HCT116 (cell line): ENCODE data around the gene SLC43A3. TPM values are rescaled to one million over a fixed set of nuclear protein-coding genes. Genes with fewer than 3 reads are reported as not detected.

Experiments
- ATAC-seq: fragments of 200-7000 bp; cut with Tn5 transposase; 2 replicates; pipeline ENCODE4 v1.9.1; 2020; ENCODE audit warnings: mild to moderate bottlenecking, moderate library complexity
- BruUV-seq: library from RNA; stranded (reverse); fragments of 400-500 nt; replicated peaks from 2 replicates; lab custom pipeline; 2021; lab: Mats Ljungman, UMichigan
- CTCF ChIA-PET: fragments of 300-600 bp; sonication (Branson Sonifier 250); formaldehyde crosslinking; loops from one replicate; lab custom pipeline; 2021; ENCODE audit warnings: antibody characterized with exemption; lab: Charles Lee
- POLR2A ChIA-PET: fragments of 300-600, 350-600 bp; sonication (Branson Sonifier 250); formaldehyde crosslinking; loops from one replicate; lab custom pipeline; 2021; ENCODE audit warnings: antibody characterized with exemption; lab: Charles Lee
- RAD21 ChIA-PET, 2 experiments: fragments of 300-600 bp; sonication (Branson Sonifier 250); formaldehyde crosslinking; loops; one replicate each; lab custom pipeline; 2023; ENCODE audit warnings: low total read pairs in 2 of 2; ENCODE audit not compliant: uncharacterized antibody in 2 of 2, unreplicated experiment in 2 of 2, low non-redundant PET in 1 of 2; lab: Charles Lee
- DNase-seq: peaks from one replicate; pipeline ENCODE4 v3.0.0-alpha.2; 2010; ENCODE audit warnings: low read depth, low spot score
- H2AFZ ChIP-seq: fragments of 200-600 bp; shearing (Covaris generic), sonication (generic); 2 replicates; pipeline ENCODE4 v1.6.1; 2017; ENCODE audit warnings: low read depth, mixed run types, mixed read lengths, antibody characterized with exemption, low read length; ENCODE audit not compliant: poor library complexity, severe bottlenecking
- H3K27ac ChIP-seq: 2 replicates; pipeline ENCODE4 v1.5.1; 2012; ENCODE audit warnings: low read depth, low read length
- H3K27me3 ChIP-seq: fragments of 200-600 bp; sonication (generic); 2 replicates; pipeline ENCODE4 v1.6.1; 2016; ENCODE audit warnings: mixed run types, low read length, mixed read lengths; ENCODE audit not compliant: insufficient read depth
- H3K36me3 ChIP-seq, 2 experiments: fragments of 200-500 bp in 1 of 2; fragments of 200-600 bp in 1 of 2; sonication (Bioruptor generic) in 1 of 2; sonication (generic) in 1 of 2; 2 replicates each; pipeline versions ENCODE4 v1.5.1 to v1.6.1; 2014 to 2016; ENCODE audit warnings: low read length in 2 of 2, inconsistent platforms in 1 of 2, mixed read lengths in 1 of 2, mixed run types in 1 of 2; ENCODE audit not compliant: insufficient read depth in 2 of 2, control insufficient read depth in 1 of 2
- H3K4me1 ChIP-seq, 2 experiments: fragments of 200-600 bp in 1 of 2; sonication (generic) in 1 of 2; 2 replicates each; pipeline versions ENCODE4 v1.5.1 to v1.6.1; 2012 to 2017; ENCODE audit warnings: low read length in 2 of 2, inconsistent platforms in 1 of 2, mild to moderate bottlenecking in 1 of 2, mixed read lengths in 1 of 2, mixed run types in 1 of 2, moderate library complexity in 1 of 2; ENCODE audit not compliant: insufficient read depth in 2 of 2, control insufficient read depth in 1 of 2
- H3K4me2 ChIP-seq: fragments of 200-600 bp; sonication (generic); 2 replicates; pipeline ENCODE4 v1.6.1; 2017; ENCODE audit warnings: mixed run types, low read length, mixed read lengths
- H3K4me3 ChIP-seq, 2 experiments: fragments of 200-600 bp in 1 of 2; sonication (generic) in 1 of 2; replicated peaks in 1 of 2; 2 replicates each; pipeline ENCODE4 v1.5.1; 2011 to 2016; ENCODE audit warnings: low read length in 2 of 2, control low read depth in 1 of 2, low read depth in 1 of 2, mild to moderate bottlenecking in 1 of 2, mixed read lengths in 1 of 2, mixed run types in 1 of 2
- H3K79me2 ChIP-seq: fragments of 200-600 bp; sonication (generic); 2 replicates; pipeline ENCODE4 v1.6.1; 2017; ENCODE audit warnings: mild to moderate bottlenecking, mixed run types, low read length, moderate library complexity, mixed read lengths; ENCODE audit not compliant: insufficient read depth
- H3K9ac ChIP-seq: fragments of 200-600 bp; sonication (generic); 2 replicates; pipeline ENCODE4 v1.6.1; 2016; ENCODE audit warnings: low read length, mixed read lengths
- H3K9me2 ChIP-seq: fragments of 200-600 bp; sonication (generic), shearing (Covaris generic); 2 replicates; pipeline ENCODE4 v1.6.1; 2017; ENCODE audit warnings: mixed run types, mild to moderate bottlenecking, moderate library complexity; ENCODE audit not compliant: insufficient read depth
- H3K9me3 ChIP-seq, 2 experiments: fragments of 200-500 bp in 1 of 2; fragments of 200-600 bp in 1 of 2; sonication (Bioruptor generic) in 1 of 2; sonication (generic) in 1 of 2; 2 replicates each; pipeline ENCODE4 v1.6.1; 2014 to 2017; ENCODE audit warnings: low read length in 2 of 2, mixed read lengths in 2 of 2, inconsistent platforms in 1 of 2, low read depth in 1 of 2, mild to moderate bottlenecking in 1 of 2, mixed run types in 1 of 2, moderate library complexity in 1 of 2; ENCODE audit not compliant: control insufficient read depth in 1 of 2, insufficient read depth in 1 of 2
- H4K20me1 ChIP-seq: fragments of 200-600 bp; sonication (generic), shearing (Covaris generic); 2 replicates; pipeline ENCODE4 v1.6.1; 2017; ENCODE audit warnings: mixed run types, mild to moderate bottlenecking, moderate library complexity; ENCODE audit not compliant: insufficient read depth
- ELF1 ChIP-seq: IDR thresholded peaks from 2 replicates; pipeline ENCODE4 v1.6.1; 2012; ENCODE audit warnings: low read depth, borderline replicate concordance
- POLR2AphosphoS5 ChIP-seq: IDR thresholded peaks from 2 replicates; pipeline ENCODE4 v1.6.1; 2011; ENCODE audit warnings: mild to moderate bottlenecking, low read depth, low read length, moderate library complexity
- RAD21 ChIP-seq: IDR thresholded peaks from 2 replicates; pipeline ENCODE4 v1.6.1; 2012; ENCODE audit warnings: low read depth, mild to moderate bottlenecking
- SIN3A ChIP-seq: IDR thresholded peaks from 2 replicates; pipeline ENCODE4 v1.6.1; 2012; ENCODE audit warnings: low read depth
- YY1 ChIP-seq: IDR thresholded peaks from 2 replicates; pipeline ENCODE4 v1.6.1; 2011; ENCODE audit warnings: low read length, low read depth, moderate library complexity, mild to moderate bottlenecking; ENCODE audit not compliant: insufficient replicate concordance; ENCODE audit errors: extremely low read depth
- intact Hi-C: fragments of 100-400 bp; cut with micrococcal nuclease; formaldehyde crosslinking; loops from 2 replicates; pipeline ENCODE4 v1.10.0; 2022
- total RNA-seq: library from RNA; stranded (reverse); gene quantifications from one replicate; pipeline ENCODE4 v1.2.1, GENCODE V29; 2021; ENCODE audit not compliant: unreplicated experiment
- TF ChIP-seq, protein P1 (sequence below), 3 experiments: fragments of 200-600 bp in 1 of 3; sonication (generic) in 1 of 3; IDR thresholded peaks in 2 of 3; conservative IDR thresholded peaks in 1 of 3; 2 replicates each; pipeline ENCODE4 v1.5.1; 2012 to 2017; ENCODE audit warnings: low read depth in 2 of 3, low read length in 2 of 3, antibody characterized with exemption in 1 of 3, borderline replicate concordance in 1 of 3, control low read depth in 1 of 3, mild to moderate bottlenecking in 1 of 3, mixed read lengths in 1 of 3, mixed run types in 1 of 3, moderate library complexity in 1 of 3; ENCODE audit not compliant: insufficient read depth in 1 of 3
- TF ChIP-seq, protein P2 (sequence below): IDR thresholded peaks from 2 replicates; pipeline ENCODE4 v1.6.1; 2012

SLC43A3 gene
- total RNA-seq, 1 experiment from 2014 or later = 36.9 TPM

DNA sequence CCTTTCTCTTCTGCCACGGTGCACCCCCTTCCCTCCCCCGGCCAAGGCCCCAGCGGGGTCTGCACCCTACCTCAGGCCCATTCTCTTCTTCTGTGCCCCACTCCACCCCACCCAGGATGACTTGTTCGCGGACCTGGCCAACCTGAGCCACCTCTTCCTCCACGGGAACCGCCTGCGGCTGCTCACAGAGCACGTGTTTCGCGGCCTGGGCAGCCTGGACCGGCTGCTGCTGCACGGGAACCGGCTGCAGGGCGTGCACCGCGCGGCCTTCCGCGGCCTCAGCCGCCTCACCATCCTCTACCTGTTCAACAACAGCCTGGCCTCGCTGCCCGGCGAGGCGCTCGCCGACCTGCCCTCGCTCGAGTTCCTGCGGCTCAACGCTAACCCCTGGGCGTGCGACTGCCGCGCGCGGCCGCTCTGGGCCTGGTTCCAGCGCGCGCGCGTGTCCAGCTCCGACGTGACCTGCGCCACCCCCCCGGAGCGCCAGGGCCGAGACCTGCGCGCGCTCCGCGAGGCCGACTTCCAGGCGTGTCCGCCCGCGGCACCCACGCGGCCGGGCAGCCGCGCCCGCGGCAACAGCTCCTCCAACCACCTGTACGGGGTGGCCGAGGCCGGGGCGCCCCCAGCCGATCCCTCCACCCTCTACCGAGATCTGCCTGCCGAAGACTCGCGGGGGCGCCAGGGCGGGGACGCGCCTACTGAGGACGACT, 49.3 kb upstream of the SLC43A3 start:
- DNase-seq (no peak), ATAC-seq (no peak)
- BruUV-seq = no TSS peak
- RAD21 ChIA-PET = no interaction called here
- H3K36me3 ChIP-seq = no peaks in the 10 kb centered on the region; a peak in 1 of 4 replicates
- no peak overlapping the region for H3K27ac ChIP-seq
- no peaks in the 10 kb centered on the region for H3K9me2 ChIP-seq
- no peak overlapping the region for H3K4me2 ChIP-seq
- no peaks in the 10 kb centered on the region for H4K20me1 ChIP-seq
- CTCF ChIA-PET = no interaction called here
- no peak overlapping the region for H3K9ac ChIP-seq
- intact Hi-C loops = no loop called here
- no peaks in the 10 kb centered on the region for H3K4me1 ChIP-seq
- no peaks in the 10 kb centered on the region for H3K9me3 ChIP-seq
- no peaks in the 10 kb centered on the region for H3K79me2 ChIP-seq
- POLR2A ChIA-PET = no interaction called here
- no peaks in the 10 kb centered on the region for H3K27me3 ChIP-seq
- H3K4me3 ChIP-seq = no peak overlapping the region
- TF ChIP-seq SIN3A = no peak
- no peak for TF ChIP-seq YY1
- TF ChIP-seq POLR2AphosphoS5 = no peak
- no peak for TF ChIP-seq ELF1
- TF ChIP-seq, protein P1, sequence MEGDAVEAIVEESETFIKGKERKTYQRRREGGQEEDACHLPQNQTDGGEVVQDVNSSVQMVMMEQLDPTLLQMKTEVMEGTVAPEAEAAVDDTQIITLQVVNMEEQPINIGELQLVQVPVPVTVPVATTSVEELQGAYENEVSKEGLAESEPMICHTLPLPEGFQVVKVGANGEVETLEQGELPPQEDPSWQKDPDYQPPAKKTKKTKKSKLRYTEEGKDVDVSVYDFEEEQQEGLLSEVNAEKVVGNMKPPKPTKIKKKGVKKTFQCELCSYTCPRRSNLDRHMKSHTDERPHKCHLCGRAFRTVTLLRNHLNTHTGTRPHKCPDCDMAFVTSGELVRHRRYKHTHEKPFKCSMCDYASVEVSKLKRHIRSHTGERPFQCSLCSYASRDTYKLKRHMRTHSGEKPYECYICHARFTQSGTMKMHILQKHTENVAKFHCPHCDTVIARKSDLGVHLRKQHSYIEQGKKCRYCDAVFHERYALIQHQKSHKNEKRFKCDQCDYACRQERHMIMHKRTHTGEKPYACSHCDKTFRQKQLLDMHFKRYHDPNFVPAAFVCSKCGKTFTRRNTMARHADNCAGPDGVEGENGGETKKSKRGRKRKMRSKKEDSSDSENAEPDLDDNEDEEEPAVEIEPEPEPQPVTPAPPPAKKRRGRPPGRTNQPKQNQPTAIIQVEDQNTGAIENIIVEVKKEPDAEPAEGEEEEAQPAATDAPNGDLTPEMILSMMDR (IDR thresholded peaks at IDR 0.05 in 2 of 3, conservative IDR thresholded peaks at IDR 0.05 in 1 of 3; ENCODE audit: borderline replicate concordance in 1 of 3, insufficient read depth in 1 of 3, low read depth in 2 of 3, low read length in 2 of 3) = no peak
- no peak for TF ChIP-seq RAD21
- TF ChIP-seq, protein P2, sequence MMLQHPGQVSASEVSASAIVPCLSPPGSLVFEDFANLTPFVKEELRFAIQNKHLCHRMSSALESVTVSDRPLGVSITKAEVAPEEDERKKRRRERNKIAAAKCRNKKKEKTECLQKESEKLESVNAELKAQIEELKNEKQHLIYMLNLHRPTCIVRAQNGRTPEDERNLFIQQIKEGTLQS = no peak
- H2AFZ ChIP-seq = no peak overlapping the region
